ENCODE results near the gene CDH13.

Gene CDH13

GRCh38 chr16:82653550-82654511 is 27.1 kb downstream of the CDH13 start:
- no peak for DNase-seq

- no peak for DNase-seq
These were observed 28.4 kb downstream of the CDH13 start for GRCh38 chr16:82655072-82655714.

GRCh38 chr16:82655720-82656490 is 29.1 kb downstream of the CDH13 start:
- no peak for DNase-seq

DNA sequence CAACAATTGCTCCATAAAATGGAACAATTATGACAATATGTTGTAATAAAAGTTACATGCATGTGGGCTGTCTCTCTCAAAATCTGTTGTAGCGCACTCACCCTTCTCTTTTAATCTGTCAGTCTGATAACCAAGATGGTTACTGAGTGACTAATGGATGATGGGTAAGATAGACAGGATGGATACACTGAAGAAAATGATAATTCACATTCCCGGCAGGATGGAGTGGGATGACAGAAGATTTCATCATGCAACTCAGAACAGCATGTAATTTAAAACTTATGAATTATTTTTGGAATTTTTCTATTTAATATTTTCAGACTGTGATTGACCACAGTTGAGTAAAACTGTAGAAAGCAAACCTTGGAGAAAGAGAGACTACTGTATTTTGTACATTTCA is 30.5 kb downstream of the CDH13 start:
- no peak for DNase-seq

- DNase-seq: no peak
These were observed 31.0 kb downstream of the CDH13 start for GRCh38 chr16:82657786-82658185.

- no peak for DNase-seq
These were observed 32.0 kb downstream of the CDH13 start for GRCh38 chr16:82658796-82659195.

GRCh38 chr16:82660075-82660645 is 33.4 kb downstream of the CDH13 start:
- no peak for DNase-seq

DNA sequence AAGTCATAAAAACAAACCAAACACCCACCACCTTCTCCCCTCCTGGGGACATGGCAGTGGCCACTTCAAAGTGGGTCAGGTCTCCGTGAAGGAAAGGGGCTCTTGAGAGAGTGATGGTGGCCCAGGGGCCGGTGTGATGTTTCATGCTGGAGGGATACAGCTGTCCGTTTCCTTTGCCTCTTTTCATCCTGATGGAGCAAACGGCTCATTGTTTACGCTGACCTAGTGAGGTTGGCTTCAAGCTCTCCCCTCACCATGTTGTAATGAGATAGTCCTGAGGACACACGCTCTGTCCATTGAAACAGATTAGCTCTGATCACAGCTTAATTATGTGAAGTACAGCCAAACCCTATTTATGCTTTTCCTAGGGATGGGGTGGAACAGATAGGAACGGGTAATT is 34.2 kb downstream of the CDH13 start:
- no peak for DNase-seq

DNA sequence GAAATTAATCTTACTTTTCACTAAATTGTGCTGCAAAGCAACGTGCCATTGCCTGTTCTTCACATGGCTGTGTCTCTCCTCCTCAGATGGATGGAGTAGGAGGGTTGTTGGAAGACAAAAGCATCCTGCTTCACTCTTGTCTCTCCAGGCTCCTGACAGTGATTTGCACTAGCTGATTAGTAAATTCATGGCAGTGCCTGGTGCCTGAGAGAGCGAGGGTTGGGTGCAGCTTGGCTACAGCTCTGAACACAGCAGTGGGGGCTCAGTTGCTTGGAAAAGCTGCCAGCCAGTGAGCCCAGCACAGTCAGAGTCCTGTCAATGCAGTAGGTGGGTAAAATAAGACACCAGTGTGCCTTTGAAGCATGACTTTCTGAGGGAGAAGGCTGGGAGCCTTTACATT is 37.4 kb downstream of the CDH13 start:
- DNase-seq: no peak

- no peak for DNase-seq
These were observed 38.3 kb downstream of the CDH13 start for GRCh38 chr16:82665025-82665424.

GRCh38 chr16:82667437-82667836 is 40.7 kb downstream of the CDH13 start:
- DNase-seq: no peak

- DNase-seq: no peak
These were observed 41.3 kb downstream of the CDH13 start for GRCh38 chr16:82668094-82668493.

GRCh38 chr16:82671741-82672140 is 45.0 kb downstream of the CDH13 start:
- no peak for DNase-seq

DNA sequence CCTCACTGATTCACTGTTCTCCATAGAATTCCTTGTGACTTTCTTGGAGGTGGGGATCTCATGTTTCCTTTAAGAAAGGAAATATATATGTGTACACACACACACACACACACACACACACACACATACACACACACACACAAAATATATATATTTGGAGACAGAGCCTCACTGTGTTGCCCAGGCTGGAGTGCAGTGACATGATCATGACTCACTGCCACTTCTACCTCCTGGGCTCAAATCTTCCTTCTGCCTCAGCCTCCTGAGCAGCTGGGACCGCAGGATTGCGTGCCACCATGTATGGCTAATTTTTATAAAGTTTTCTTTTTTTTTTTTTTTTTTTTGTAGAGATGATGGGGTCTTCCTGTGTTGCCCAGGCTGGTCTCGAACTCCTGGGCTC is 45.9 kb downstream of the CDH13 start:
- DNase-seq: no peak

GRCh38 chr16:82675300-82675699 is 48.5 kb downstream of the CDH13 start:
- DNase-seq: no peak

- DNase-seq: no peak
These were observed 54.8 kb downstream of the CDH13 start for GRCh38 chr16:82681592-82681991.

GRCh38 chr16:82682767-82683166 is 56.0 kb downstream of the CDH13 start:
- no peak for DNase-seq

- DNase-seq: no peak
These were observed 57.5 kb downstream of the CDH13 start for GRCh38 chr16:82684256-82684655.

DNA sequence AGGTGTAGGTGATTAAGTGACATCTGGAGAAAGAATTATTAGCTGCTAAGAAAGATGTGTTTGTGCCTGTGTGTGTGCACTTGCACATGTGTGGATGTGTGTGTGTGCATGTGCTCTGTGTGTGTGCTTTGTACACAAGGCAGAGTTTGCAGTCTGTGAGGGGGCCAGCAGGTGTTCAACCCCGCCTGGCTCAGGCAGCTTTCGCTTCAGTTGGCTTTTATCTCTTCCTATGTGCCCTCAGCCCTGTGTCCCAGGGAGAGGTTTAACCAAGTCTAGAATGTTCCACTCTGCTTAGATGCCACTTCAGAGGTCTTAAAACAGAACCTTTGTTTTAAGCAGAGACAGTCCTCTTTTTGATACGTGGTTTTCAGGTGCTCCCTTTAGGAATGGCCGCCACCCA is 58.8 kb downstream of the CDH13 start:
- no peak for DNase-seq

DNA sequence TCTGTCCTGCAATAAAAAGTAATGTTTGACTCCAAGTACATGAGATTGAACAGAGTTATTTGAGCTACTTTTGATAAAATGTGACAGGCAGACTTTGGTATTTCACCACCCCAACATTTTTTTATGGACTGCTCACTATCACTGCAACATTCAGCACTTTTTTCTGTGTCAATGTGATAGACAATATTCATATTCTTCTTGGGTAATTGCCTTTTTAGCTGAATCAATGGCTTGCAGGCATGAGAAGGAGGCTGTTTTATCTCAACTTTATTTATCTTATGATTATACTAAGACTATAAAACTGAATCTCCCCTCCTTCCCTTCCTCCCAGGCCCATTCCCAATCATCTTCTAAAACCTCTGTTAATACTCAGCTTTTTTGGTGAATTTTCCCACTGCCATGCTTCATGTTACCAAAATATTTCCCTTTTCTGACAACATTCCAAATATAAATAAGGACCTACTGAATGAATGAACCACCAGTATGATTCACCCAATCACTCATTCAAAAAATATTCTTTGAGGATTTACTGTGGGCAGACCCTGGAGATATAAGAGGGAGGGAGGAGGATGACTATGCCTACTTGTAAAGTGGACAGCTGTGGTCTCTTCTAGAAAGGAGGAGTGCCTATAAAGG is 67.6 kb downstream of the CDH13 start:
- DNase-seq: no peak

DNA sequence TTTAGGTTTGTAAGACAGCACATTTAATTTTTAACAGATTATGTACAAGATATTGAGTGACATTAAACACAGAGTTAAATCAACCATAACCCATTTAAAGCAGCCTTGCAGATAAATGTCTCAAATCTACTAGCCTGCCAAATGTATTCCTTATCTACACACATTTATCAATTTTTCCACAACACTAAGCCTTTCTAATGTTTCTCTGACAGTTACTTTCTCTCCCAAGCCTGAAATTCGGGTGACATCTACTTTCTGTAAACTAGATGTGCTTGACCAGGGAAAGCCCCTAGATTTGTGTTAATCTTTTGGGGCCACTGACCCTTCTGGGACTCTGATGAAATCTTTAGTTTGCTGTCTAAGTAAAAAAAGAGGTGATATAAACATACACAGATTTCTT is 69.0 kb downstream of the CDH13 start:
- DNase-seq: no peak

DNA sequence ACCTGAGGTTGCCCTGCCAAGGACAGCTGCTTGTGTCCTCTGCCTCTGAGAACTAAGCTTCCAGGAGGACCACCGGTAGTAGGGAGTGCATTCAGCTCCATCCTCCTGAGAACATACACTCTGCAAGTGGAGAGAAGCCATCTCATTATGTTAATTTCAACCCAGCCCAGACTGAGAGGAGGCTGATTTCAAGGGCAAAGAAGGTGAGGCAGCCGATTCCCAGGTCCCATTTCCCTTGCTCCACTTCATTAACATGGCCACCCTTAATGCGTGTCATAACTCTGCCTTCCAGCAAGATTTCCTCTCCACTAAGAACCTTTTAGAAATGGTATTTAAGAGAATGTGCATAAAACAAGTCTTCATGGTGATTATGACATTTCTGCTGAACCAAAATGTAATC is 72.5 kb downstream of the CDH13 start:
- DNase-seq: no peak
